ENCODE data around the gene MFGE8. TPM values are rescaled to one million over a fixed set of nuclear protein-coding genes. Genes with fewer than 3 reads are reported as not detected.
A peak's percentile ranks its signal among the peaks of the same experiment; 100 is the strongest.

The MFGE8 gene
- polyA plus RNA-seq, 2 of the 4 experiments (the other 2 are of a cell fraction), result 206 to 403 TPM

DNA sequence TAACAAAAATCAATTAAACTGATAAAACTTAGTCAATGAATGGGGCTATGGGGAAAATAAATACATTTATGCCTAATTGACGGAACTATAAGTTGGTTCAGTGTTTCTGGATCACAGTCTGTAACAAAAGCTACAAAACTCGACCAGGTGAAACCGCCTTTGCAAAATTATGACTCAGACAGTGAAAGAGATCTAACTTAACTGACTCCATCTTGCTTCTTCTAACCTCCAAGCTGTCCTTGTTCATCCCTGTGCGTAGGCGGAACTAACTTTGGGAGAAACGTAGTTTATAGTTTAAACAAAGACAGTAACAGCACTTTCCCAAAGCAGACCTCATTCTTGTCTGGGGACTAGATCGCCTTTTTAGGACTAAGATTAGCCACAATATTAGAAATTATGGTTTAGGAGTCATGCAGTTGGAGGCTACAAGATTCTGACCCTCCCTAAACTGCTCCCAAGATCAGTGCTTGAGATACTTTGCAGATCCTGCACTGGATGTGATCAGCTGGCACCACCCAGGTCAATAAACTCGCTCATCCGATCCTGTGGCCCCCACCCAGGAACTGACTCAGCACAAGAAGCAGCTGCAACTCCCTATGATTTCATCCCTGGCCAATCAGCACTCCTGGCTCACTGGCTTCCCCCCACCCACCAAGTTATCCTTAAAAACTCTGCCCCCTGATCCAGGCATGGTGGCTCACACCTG, 7.2 kb upstream of the MFGE8 start (continued):
- TF ChIP-seq, protein P1, sequence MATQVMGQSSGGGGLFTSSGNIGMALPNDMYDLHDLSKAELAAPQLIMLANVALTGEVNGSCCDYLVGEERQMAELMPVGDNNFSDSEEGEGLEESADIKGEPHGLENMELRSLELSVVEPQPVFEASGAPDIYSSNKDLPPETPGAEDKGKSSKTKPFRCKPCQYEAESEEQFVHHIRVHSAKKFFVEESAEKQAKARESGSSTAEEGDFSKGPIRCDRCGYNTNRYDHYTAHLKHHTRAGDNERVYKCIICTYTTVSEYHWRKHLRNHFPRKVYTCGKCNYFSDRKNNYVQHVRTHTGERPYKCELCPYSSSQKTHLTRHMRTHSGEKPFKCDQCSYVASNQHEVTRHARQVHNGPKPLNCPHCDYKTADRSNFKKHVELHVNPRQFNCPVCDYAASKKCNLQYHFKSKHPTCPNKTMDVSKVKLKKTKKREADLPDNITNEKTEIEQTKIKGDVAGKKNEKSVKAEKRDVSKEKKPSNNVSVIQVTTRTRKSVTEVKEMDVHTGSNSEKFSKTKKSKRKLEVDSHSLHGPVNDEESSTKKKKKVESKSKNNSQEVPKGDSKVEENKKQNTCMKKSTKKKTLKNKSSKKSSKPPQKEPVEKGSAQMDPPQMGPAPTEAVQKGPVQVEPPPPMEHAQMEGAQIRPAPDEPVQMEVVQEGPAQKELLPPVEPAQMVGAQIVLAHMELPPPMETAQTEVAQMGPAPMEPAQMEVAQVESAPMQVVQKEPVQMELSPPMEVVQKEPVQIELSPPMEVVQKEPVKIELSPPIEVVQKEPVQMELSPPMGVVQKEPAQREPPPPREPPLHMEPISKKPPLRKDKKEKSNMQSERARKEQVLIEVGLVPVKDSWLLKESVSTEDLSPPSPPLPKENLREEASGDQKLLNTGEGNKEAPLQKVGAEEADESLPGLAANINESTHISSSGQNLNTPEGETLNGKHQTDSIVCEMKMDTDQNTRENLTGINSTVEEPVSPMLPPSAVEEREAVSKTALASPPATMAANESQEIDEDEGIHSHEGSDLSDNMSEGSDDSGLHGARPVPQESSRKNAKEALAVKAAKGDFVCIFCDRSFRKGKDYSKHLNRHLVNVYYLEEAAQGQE (IDR thresholded peaks at IDR 0.05), result no peak
- TF ChIP-seq, protein P2, sequence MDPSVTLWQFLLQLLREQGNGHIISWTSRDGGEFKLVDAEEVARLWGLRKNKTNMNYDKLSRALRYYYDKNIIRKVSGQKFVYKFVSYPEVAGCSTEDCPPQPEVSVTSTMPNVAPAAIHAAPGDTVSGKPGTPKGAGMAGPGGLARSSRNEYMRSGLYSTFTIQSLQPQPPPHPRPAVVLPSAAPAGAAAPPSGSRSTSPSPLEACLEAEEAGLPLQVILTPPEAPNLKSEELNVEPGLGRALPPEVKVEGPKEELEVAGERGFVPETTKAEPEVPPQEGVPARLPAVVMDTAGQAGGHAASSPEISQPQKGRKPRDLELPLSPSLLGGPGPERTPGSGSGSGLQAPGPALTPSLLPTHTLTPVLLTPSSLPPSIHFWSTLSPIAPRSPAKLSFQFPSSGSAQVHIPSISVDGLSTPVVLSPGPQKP (IDR thresholded peaks at IDR 0.05; ENCODE audit: low read depth, low read length), result no peak
- TF ChIP-seq EHF (CRISPR knock-in tag; IDR thresholded peaks at IDR 0.05) (no peak), RNF2 (IDR thresholded peaks at IDR 0.05; ENCODE audit: borderline replicate concordance, low read depth) (no peak)

DNA sequence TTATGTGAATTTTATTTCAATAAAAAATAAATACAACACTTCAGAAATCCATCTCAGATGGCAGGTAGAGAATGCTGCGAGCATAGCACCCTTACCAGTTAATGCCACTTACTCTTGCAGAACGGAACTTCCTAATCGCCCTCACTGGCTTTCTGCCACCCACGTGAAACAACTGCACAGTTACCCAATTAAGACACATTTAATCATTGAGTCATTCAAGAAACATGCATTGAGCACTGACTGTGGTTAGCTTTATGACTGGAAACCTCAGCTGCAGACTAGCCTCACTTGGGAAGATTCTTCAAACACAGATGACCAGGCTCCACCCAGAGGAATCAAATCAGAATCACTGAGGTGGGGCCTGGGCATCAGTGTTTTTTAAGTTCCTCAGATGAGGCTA, 5.6 kb upstream of the MFGE8 start:
- Histone ChIP-seq H3K9me3 (no peaks in the 10 kb centered on the region), H3K27ac (peak overlapping the region; percentile 49 to 78; a peak in 5 of 6 replicates), H3K4me2 (peak overlapping the region; percentile 35), H3K4me3 (no peak overlapping the region), H3K4me1 (peaks cover 37% of the 10 kb centered on the region)
- 19% methylated on average over 4 of the region's 4 CpGs for WGBS (ENCODE audit: missing lambda C conversion rate)
- FAIRE-seq (no peak), DNase-seq (ENCODE audit: low read depth in 1 of 2, low spot score in 1 of 2) (peak in 1 of 2 experiments; percentile 77), ATAC-seq (peak; percentile 78 to 87)
- TF ChIP-seq GATA3 (IDR thresholded peaks at IDR 0.05; ENCODE audit: borderline replicate concordance) (peak; percentile 57; the same call in 1 of the 2 replicates), JUN (IDR thresholded peaks at IDR 0.05) (peak in 1 of 2 experiments; percentile 53; a peak in 1 of 5 replicates), ZC3H11A (IDR thresholded peaks at IDR 0.05) (no peak), CEBPB (IDR thresholded peaks at IDR 0.05) (peak in 1 of 2 experiments; percentile 61; a peak in 2 of 4 replicates), FOSL2 (IDR thresholded peaks at IDR 0.05) (0 out of 2 replicates have a peak, but pooled peaks have one; percentile 17), FOSL2 (CRISPR knock-in tag; IDR thresholded peaks at IDR 0.05) (peak; percentile 64), JUNB (IDR thresholded peaks at IDR 0.05) (peak; percentile 51; the same call in 1 of the 2 replicates)
- TF ChIP-seq, protein P3, sequence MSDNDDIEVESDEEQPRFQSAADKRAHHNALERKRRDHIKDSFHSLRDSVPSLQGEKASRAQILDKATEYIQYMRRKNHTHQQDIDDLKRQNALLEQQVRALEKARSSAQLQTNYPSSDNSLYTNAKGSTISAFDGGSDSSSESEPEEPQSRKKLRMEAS (IDR thresholded peaks at IDR 0.05), result peak; percentile 42; the same call in 1 of the 2 replicates
- TF ChIP-seq, protein P4, sequence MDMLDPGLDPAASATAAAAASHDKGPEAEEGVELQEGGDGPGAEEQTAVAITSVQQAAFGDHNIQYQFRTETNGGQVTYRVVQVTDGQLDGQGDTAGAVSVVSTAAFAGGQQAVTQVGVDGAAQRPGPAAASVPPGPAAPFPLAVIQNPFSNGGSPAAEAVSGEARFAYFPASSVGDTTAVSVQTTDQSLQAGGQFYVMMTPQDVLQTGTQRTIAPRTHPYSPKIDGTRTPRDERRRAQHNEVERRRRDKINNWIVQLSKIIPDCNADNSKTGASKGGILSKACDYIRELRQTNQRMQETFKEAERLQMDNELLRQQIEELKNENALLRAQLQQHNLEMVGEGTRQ (IDR thresholded peaks at IDR 0.05), result no peak
- TF ChIP-seq, protein P1 (IDR thresholded peaks at IDR 0.05), result no peak
- POLR2A ChIA-PET, result interaction anchor here (0.6 to 1.4 kb wide), 2 partner anchors 63 to 69 kb away, joined by 3 to 4 read pairs; no protein-coding TSS in a partner anchor
- CTCF ChIA-PET, result interaction anchor here (1.1 to 32.8 kb wide), 3 partner anchors 14 to 98 kb away, joined by 3 to 851 read pairs (median 138); no protein-coding TSS in a partner anchor

Data from A549 (cell line).